ENCODE results near the gene PUS7.
"Not testable (repeated sequence)": the region's sequence is repeated elsewhere in the genome, so short reads cannot be mapped to it uniquely, and the experiment has no call there.

The PUS7 gene

GRCh38 chr7:105521027-105521716, 899 bp downstream of the PUS7 start:
- H3K27ac Mint-ChIP-seq: peak overlapping the region; percentile 94
- peak; percentile 31 to 83 for DNase-seq (ENCODE audit: low spot score in 2 of 2)
- H3K36me3 Mint-ChIP-seq: peaks cover 42% of the 10 kb centered on the region
- peak overlapping the region; percentile 94 for H3K4me3 Mint-ChIP-seq
- peaks cover 17% of the 10 kb centered on the region for H3K4me1 Mint-ChIP-seq
- H3K9me3 Mint-ChIP-seq: no peaks in the 10 kb centered on the region
- ATAC-seq: peak; percentile 72

DNA sequence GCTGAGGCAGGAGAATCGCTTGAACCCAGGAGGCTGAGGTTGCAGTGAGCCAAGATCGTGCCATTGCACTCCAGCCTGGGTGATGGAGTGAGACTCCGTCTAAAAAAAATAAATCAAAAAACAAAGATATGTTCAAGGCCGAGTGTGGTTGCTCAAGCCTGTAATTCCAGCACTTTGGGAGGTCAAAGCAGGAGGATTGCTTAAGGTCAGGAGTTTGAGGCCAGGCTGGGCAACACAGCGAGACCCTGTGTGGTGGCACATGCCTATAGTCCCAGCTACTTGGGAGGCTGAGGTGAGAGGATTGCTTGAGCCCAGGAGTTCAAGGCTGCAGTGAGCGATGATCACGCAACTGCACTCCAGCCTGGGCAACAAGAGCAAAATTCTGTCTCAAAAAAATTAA, 1.5 kb downstream of the PUS7 start:
- not testable (repeated sequence) for H3K9me3 Mint-ChIP-seq; H3K27ac Mint-ChIP-seq; DNase-seq (ENCODE audit: low spot score in 2 of 2); ATAC-seq
- Mint-ChIP-seq H3K4me3 (peak overlapping the region; percentile 94), H3K4me1 (peaks cover 17% of the 10 kb centered on the region), H3K36me3 (peaks cover 44% of the 10 kb centered on the region)

GRCh38 chr7:105519353-105519752, 2.7 kb downstream of the PUS7 start:
- Mint-ChIP-seq H3K36me3 (peaks cover 44% of the 10 kb centered on the region), H3K4me1 (peaks cover 23% of the 10 kb centered on the region), H3K27ac (no peak overlapping the region), H3K9me3 (no peaks in the 10 kb centered on the region), H3K4me3 (peak overlapping the region; percentile 94)
- DNase-seq (ENCODE audit: low spot score in 2 of 2): no peak
- ATAC-seq: no peak

- Mint-ChIP-seq H3K4me1 (peaks cover 27% of the 10 kb centered on the region), H3K36me3 (peaks cover 43% of the 10 kb centered on the region)
- not testable (repeated sequence) for ATAC-seq; H3K9me3 Mint-ChIP-seq; H3K4me3 Mint-ChIP-seq; H3K27ac Mint-ChIP-seq; DNase-seq (ENCODE audit: low spot score in 2 of 2)
Observed at GRCh38 chr7:105515610-105516009, 6.5 kb downstream of the PUS7 start.

- Mint-ChIP-seq H3K27ac (peak overlapping the region; percentile 54), H3K36me3 (peaks cover 33% of the 10 kb centered on the region), H3K4me1 (peaks cover 20% of the 10 kb centered on the region), H3K4me3 (no peak overlapping the region), H3K9me3 (no peaks in the 10 kb centered on the region)
- no peak for DNase-seq (ENCODE audit: low spot score in 2 of 2)
- ATAC-seq: no peak
Observed at GRCh38 chr7:105512926-105513526, 9.0 kb downstream of the PUS7 start.

DNA sequence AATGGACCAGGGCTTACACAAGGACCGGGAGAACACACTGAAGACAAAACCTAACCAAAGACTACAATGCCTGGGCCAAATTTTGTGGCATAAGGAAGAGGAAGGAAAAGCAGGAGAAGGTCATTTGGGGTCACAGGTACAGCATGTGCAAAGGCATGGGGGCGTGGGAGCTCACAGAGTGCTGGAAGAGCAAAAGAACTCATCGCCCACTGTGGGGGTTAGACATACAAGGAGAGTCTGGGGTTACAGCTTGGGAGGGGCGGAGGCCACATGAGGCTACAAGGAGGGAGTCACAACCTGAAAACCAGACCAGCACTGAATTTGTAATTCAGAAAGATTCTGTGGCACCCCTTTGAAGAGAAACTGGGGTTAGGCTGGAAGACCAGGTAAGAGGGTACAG, 9.7 kb downstream of the PUS7 start:
- Mint-ChIP-seq H3K4me3 (no peak overlapping the region), H3K36me3 (peaks cover 34% of the 10 kb centered on the region), H3K4me1 (peaks cover 20% of the 10 kb centered on the region), H3K27ac (peak overlapping the region; percentile 54), H3K9me3 (no peaks in the 10 kb centered on the region)
- DNase-seq (ENCODE audit: low spot score in 2 of 2) (no peak), ATAC-seq (no peak)

DNA sequence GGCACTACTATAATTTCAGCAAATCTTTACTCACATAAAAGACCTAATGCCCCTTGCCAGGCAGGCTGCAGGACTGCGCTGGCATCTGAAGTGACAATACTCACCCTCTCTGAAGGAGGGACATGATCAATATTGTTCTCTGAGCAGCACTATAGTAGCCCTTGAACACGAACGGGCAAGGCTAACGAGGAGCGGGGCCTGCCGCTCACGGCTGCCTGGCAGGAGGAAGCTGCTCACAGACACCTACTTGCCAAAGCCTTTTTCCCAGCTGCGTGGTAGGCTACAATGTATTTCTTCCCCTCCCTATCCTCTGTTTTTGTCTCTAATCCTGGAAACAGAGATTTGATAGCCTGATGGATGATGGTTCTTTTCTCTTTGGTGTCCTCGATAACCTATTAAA, 19.9 kb downstream of the PUS7 start:
- H3K36me3 Mint-ChIP-seq: peaks cover 84% of the 10 kb centered on the region

GRCh38 chr7:105497016-105497415, 25.1 kb downstream of the PUS7 start:
- no peaks in the 10 kb centered on the region for H3K4me1 Mint-ChIP-seq
- no peaks in the 10 kb centered on the region for H3K9me3 Mint-ChIP-seq
- no peak overlapping the region for H3K27ac Mint-ChIP-seq
- peaks cover 44% of the 10 kb centered on the region for H3K36me3 Mint-ChIP-seq
- ATAC-seq (no peak), DNase-seq (ENCODE audit: low spot score in 2 of 2) (no peak)
- H3K4me3 Mint-ChIP-seq: no peak overlapping the region

More for the DNA sequence above, 19.9 kb downstream of the PUS7 start:
- no peak for ATAC-seq
- DNase-seq (ENCODE audit: low spot score in 2 of 2): no peak
- no peaks in the 10 kb centered on the region for H3K4me1 Mint-ChIP-seq
- no peaks in the 10 kb centered on the region for H3K9me3 Mint-ChIP-seq
- no peak overlapping the region for H3K27ac Mint-ChIP-seq
- no peak overlapping the region for H3K4me3 Mint-ChIP-seq

GRCh38 chr7:105496521-105496920, 25.6 kb downstream of the PUS7 start:
- no peaks in the 10 kb centered on the region for H3K4me1 Mint-ChIP-seq
- H3K4me3 Mint-ChIP-seq: no peak overlapping the region
- H3K27ac Mint-ChIP-seq: no peak overlapping the region
- no peaks in the 10 kb centered on the region for H3K9me3 Mint-ChIP-seq
- no peak for ATAC-seq
- DNase-seq (ENCODE audit: low spot score in 2 of 2): no peak
- peaks cover 39% of the 10 kb centered on the region for H3K36me3 Mint-ChIP-seq

DNA sequence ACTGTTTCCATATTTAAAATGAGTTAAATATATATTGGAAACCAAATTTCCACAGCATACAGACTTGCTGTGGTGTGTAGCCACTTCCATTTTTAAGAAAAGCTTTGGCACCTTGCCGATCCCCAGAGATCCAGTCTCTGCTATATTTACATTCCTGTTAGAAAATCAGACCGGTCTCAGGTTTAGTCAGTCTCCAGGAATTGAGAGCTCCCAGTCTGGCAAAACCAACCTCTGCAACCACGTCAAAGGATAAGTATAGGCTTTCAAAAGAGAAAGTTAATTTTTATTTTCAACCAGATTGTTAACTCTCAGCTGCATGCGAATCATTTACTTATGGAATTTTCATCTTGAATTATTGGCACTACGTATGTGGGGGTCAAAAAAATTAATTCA, 28.2 kb downstream of the PUS7 start:
- Mint-ChIP-seq H3K27ac (no peak overlapping the region), H3K36me3 (peaks cover 19% of the 10 kb centered on the region), H3K9me3 (no peaks in the 10 kb centered on the region), H3K4me1 (no peaks in the 10 kb centered on the region), H3K4me3 (no peak overlapping the region)
- DNase-seq (ENCODE audit: low spot score in 2 of 2) (no peak), ATAC-seq (no peak)

GRCh38 chr7:105493196-105493922, 28.7 kb downstream of the PUS7 start:
- Mint-ChIP-seq H3K4me3 (no peak overlapping the region), H3K27ac (no peak overlapping the region), H3K4me1 (no peaks in the 10 kb centered on the region), H3K9me3 (no peaks in the 10 kb centered on the region), H3K36me3 (peaks cover 21% of the 10 kb centered on the region)
- ATAC-seq: no peak
- DNase-seq (ENCODE audit: low spot score in 2 of 2): no peak

- H3K36me3 Mint-ChIP-seq: peaks cover 54% of the 10 kb centered on the region
- DNase-seq (ENCODE audit: low spot score in 2 of 2): no peak
- H3K9me3 Mint-ChIP-seq: no peaks in the 10 kb centered on the region
- H3K4me1 Mint-ChIP-seq: no peaks in the 10 kb centered on the region
- H3K27ac Mint-ChIP-seq: no peak overlapping the region
- no peak for ATAC-seq
- no peak overlapping the region for H3K4me3 Mint-ChIP-seq
Observed at GRCh38 chr7:105489409-105489808, 32.7 kb downstream of the PUS7 start.

- DNase-seq (ENCODE audit: low spot score in 2 of 2) (no peak), ATAC-seq (no peak)
- no peaks in the 10 kb centered on the region for H3K9me3 Mint-ChIP-seq
- H3K4me1 Mint-ChIP-seq: no peaks in the 10 kb centered on the region
- peaks cover 58% of the 10 kb centered on the region for H3K36me3 Mint-ChIP-seq
- H3K27ac Mint-ChIP-seq: no peak overlapping the region
- H3K4me3 Mint-ChIP-seq: no peak overlapping the region
Observed at GRCh38 chr7:105487579-105488571, 34.2 kb downstream of the PUS7 start.

DNA sequence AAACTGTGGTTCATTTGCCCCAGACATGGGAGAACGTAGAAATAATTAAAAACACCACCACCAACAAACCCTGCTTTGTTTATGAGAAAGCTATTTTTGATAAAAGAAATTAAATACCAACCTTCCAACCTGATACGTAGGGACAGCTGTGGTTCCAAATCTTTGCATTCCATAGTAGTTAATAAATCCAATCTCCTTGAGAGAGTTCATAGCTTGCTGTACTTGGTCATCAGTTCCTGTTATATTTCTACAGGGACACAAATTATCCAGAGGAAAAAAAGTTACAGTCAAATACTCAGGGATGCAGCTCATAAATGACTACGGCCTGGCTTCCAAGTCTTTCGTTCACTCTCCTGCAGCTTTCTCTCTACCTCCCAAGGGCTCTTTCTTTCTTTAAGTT, 41.1 kb downstream of the PUS7 start:
- H3K9me3 Mint-ChIP-seq: no peaks in the 10 kb centered on the region
- DNase-seq (ENCODE audit: low spot score in 2 of 2) (no peak), ATAC-seq (no peak)
- peaks cover 77% of the 10 kb centered on the region for H3K36me3 Mint-ChIP-seq
- no peak overlapping the region for H3K27ac Mint-ChIP-seq
- no peaks in the 10 kb centered on the region for H3K4me1 Mint-ChIP-seq
- H3K4me3 Mint-ChIP-seq: no peak overlapping the region

- ATAC-seq: no peak
- Mint-ChIP-seq H3K36me3 (peaks cover 56% of the 10 kb centered on the region), H3K9me3 (no peaks in the 10 kb centered on the region), H3K27ac (no peak overlapping the region), H3K4me1 (no peaks in the 10 kb centered on the region), H3K4me3 (no peak overlapping the region)
- no peak for DNase-seq (ENCODE audit: low spot score in 2 of 2)
Observed at GRCh38 chr7:105478606-105479005, 43.5 kb downstream of the PUS7 start.

Measured in stimulated activated effector memory CD8-positive, alpha-beta T cell treated with anti-CD3 and anti-CD28 coated beads, Interleukin-12 subunit alpha, Interleukin-12 subunit beta, amount 100 ng/mL, for 72 hours (primary cell).